ENCODE measurements around the gene KCNQ2. TPM values are rescaled to one million over a fixed set of nuclear protein-coding genes. Genes with fewer than 3 reads are reported as not detected.

Gene KCNQ2
- total RNA-seq, 1 experiment from 2014 or later, result 0.17 TPM

DNA sequence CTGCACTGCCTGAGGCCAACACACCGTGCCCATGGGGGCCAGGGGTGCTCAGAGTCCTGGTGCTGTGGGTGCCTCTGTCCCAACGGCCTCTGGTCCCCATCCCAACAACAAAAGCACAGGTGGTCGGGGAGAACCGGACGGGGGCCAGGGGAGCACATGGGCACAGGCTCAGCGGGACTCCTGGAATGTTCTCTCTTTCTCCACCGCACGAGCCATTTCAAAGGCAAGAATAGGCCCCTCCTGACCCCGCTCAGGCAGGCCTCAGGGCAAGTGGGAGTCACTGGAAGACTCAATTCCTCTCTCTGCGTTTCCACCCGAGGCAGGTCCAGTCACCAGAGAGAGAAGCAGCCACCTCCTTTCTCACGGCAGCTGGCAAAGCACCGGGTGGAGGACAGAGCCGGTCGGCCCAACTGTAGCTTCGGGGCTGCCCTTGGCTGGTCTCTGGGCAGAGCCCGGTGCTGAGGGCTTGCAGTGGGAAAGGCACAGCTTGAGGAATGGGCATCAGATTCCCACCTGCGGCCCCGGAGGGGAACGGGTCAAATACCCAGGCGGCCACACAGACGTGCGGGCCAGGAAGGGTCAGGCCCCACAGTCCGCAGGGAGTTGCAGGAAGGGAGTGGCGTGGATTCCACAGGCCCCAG lies 55.2 kb downstream of the KCNQ2 start:
- DNase-seq (ENCODE audit: low read depth), result no peak

- no peak for DNase-seq (ENCODE audit: low read depth)
Measured at GRCh38 chr20:63416631-63417030, 55.8 kb downstream of the KCNQ2 start.

GRCh38 chr20:63415647-63416391 lies 56.6 kb downstream of the KCNQ2 start:
- DNase-seq (ENCODE audit: low read depth), result no peak

DNA sequence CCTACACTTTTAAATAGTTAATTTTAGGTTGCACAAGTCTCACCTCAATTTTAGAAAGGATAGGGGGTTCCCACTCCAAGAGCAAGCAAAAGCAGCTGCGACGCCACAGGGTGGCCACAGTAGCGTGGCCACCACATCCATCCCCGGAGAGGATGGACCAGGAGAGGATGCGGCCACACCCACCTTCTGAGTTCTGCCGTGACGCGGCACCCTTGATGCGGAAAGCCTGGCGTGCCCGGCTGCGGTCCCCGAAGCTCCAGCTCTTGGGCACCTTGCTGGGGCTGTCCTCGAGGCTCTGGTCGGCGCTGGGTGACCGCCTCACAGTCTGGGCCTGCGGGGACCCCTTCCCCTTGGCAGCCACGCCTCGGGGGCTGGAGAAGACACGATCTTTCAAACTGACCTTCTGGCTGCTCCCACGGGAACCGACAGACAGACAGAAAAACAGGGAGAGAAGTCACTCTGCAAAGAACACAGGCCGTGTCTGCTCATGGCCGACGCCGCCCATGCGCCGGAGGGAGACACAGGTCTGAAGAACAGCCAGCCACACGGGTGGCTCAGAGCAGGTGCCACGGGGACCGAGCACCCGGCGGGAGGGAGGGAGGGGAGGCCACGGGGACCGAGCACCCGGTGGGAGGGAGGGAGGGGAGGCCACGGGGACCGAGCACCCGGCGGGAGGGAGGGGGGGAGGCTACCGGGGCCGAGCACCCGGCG lies 57.6 kb downstream of the KCNQ2 start:
- DNase-seq (ENCODE audit: low read depth), result no peak

DNA sequence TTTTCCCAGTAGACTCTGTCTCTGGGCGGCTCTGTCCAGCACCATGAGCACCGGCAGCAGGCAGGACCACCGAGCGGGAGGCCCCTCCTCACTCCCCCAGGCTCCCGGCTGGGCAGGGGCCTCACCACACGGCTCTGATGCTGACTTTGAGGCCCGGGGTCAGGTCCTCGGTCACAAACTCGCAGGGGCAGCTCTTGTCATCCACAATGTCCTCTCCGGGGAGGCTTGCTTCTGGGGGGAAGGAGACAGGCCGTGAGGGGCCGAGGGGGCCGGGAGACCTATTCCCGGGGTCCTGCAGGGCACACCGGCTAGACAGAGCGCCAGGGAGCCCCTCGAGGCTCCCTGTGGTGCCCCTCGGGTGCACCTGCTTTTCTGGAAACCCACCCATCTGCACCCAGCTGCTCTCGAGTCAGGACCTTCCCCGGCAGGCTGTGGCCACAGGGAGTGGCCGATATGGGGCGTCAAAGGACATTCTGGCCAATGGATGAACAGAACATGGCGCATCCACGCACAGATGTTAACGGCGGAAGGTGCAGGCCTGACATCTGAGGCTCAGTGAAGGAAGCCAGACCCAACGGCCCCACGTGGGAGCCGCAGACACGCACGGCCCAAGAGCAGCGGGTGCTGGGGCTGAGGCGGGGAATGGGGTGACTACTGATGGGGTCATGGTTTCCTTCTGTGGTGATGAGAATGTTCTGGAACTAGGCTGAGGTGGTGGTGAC lies 58.3 kb downstream of the KCNQ2 start:
- DNase-seq (ENCODE audit: low read depth), result no peak

DNA sequence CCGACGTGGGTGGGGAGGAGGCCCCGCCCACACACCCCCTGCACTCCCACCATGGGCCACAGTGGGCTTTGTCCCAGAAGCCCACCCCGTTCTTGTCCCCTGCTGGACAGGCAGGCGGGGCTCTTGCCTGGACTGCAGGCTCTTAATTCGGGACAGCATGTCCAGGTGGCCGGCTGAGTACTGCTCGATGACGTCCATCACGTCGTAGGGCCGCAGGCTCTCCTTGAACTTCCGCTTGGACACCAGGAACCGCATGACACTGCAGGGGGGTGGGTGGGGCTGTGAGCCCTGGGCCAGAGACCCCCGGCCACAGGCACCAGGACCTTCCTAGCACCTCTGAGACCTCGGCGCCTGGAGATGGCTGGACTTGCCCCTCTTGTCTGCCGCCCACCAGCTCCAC lies 59.1 kb downstream of the KCNQ2 start:
- no peak for DNase-seq (ENCODE audit: low read depth)

DNA sequence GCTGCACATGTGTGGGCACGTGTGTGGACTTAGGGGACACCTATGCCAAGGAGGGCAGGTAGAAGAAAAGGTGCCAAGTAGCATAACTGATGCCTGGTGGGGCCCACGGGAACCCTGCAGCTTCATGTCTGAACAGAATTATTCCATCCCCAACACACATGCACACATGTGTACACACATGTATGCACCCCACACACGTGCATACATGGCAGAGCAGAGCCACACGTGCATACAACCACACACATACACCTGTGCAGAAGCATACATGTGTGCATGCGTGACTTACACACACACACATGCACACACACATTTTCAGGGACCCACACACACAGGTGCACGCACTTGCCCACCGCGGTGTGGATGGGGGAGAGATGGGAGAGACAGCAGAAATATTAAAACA lies 59.6 kb downstream of the KCNQ2 start:
- no peak for DNase-seq (ENCODE audit: low read depth)

DNA sequence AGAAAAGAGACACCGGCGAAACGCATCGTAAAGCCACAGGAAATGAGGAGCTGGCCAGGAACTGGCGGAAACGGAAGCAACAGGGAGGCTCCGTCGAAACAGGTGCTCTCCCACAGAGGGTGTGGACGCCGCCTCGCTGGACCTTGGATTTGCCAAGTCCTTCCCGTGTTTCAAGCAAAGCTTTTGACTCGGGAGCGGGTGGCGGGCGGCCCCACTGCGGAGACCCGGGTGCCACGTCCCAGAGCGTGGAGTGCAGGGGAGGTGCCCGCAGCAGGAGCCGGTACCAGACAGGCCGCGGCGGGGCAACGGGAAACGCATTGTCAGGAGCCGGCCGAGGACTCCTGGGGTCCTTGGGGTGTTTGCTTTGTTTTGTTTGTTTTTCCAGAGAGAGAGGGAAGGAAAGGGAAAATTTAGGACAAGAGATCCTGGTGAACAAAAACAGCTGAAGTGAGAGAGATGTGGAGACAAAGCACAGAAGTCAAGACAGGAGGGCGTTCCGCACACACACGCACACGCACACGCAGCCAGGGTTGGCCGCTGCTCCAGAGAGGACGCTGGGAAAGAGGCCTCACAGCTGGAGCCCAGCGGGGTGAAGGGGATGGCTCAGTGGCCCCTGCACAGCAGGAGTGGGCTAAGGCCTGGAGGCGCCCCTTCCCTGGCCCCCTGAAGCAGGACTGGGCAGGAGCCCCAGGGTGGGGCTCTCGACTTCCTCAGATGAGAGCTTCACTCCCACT lies 60.4 kb downstream of the KCNQ2 start:
- no peak for DNase-seq (ENCODE audit: low read depth)

DNA sequence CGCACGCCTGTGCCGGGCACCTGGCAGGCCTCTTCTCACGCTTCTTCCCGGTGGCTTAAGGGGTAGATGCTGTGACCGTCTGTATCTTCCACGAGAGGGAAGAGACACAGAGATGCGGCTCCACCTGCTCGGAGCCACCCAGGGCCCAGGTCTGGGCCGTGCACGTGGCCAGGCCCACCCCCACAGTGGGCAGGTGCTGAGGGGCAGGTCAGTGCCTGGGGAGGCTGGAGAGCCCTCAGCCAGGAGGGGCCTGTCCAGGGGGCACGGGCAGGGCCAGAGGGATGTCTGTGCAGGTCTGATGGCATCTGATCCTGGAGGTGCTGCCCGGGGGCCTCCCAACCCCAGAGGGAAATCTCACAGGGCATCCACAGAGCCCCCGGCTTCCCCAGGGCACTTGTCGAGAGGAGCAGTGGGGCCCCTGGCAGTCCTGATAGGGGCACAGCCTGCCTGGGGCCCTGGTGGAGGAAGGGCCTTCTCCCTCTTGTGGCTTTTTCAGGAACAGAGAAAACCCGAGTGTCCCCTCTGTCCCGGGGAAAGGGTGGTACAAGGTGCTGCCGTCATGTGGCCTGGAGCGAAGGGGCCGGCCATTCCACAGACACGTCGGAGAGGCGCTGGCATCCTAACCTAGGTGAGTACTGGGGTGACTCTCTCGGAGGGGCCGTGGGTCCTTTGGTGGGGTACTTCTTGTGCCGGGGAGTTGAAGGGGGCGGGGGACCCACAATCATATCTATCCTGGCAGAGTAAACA lies 61.1 kb downstream of the KCNQ2 start:
- no peak for DNase-seq (ENCODE audit: low read depth)

GRCh38 chr20:63409834-63410435 lies 62.5 kb downstream of the KCNQ2 start:
- DNase-seq (ENCODE audit: low read depth), result no peak

DNA sequence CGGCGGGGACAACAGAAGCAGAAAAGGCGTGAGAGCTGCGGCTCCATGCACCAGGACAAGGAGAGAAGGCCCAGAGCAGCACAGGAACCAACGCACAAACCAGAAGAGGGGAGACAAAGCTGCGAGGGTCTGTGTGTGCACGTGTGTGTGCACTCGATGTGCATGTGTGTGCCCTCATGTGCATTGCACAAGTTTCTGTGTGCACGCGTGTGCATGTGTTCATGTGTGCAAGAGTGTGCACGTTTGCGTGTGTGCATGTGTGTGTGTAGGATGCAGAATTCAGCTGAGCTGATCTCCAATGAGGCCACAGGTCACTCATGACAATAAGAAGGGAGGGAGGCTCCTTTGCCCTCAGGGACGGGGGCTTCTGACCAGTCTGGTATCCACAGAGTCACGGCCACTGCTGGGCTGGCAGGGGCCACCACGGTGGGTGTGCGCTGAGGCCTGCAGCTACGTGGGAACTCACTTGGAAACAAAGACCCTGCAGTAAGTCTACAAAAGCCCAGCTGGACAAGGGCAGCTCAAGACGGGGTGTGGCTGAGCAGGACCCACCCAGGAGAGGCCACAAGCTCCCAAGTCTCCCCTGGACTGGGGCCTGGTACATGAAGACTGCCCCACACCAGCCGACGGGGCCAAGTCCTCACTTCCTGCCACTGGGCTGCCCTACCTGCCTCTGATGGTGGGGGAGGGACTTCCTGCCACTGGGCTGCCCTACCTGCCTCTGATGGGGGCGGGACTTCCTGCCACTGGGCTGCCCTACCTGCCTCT lies 63.2 kb downstream of the KCNQ2 start:
- no peak for DNase-seq (ENCODE audit: low read depth)

DNA sequence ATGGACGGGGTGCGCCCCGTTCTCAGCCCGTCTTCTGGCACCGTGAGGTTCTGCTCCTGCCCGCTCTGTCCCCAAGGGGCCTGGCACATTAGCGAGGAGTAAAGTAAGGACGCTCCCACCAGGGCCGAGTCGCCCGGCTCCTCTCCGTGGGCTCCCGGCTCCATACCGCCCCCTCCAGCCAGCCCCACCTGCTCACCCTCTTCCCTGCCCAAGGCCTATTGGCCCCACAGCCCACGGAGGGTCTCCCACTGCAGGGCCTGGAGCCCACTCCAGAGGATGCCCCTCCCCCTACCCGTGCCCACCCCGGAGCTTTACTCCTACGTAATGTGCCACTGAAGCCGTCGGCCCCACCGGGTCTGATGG lies 63.8 kb downstream of the KCNQ2 start:
- DNase-seq (ENCODE audit: low read depth), result no peak

DNA sequence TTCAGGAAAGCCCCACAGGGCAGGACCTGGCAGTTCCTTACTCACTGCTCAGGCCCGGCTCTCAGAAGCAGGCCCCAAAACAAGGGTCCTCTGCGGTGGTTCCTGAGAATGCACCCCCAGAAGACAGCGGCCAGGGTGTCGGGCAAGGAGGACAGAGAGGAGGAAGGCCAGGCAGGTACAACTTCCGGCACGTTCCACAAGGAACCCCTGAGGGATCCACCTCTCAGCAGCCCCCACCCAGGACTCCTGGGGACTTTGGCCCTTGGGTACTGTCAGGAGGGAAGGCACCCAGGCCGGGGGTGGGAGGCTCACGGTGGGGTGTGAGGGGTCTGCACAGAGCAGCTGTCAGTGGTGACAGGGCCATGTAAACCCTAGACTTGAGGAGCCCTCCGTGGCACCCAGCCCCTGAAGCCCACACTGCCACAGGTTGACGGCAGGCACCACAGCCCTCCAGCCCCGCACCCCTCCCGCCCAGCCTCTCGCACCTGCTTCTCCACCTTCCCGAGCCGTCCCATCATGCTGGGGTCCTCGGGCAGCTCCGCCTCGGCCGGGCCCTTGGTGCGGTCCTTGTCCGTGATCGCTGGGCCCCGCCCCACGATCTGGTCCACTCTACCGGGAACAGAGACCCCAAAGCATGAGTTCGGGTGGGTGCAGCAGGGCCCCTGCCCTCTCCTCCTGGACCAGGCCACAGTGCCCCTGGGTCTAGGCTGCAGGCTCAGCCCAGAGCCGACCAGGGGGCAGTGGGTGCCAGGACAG lies 64.3 kb downstream of the KCNQ2 start:
- no peak for DNase-seq (ENCODE audit: low read depth)

- no peak for DNase-seq (ENCODE audit: low read depth)
Measured at GRCh38 chr20:63406617-63407245, 65.7 kb downstream of the KCNQ2 start.

DNA sequence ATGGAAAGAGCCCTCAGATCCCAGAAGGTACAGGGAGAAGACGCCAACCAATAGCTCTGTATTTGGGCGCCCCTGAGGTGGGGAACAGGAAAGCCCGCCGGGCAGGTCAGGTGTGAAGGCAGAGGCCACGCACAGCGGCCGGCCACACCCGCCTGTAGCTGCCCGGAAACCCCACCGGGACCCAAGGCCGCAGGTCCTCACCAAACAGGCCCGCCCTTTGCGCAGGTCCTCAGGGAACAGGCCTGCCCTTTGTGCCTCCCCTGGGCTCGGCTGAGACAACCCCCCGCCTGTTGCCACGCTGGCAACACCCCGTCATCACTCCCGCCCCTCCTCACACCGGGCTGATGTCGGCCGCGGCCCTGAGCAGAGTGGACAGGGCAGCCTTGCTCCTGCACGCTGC lies 66.4 kb downstream of the KCNQ2 start:
- no peak for DNase-seq (ENCODE audit: low read depth)

GRCh38 chr20:63405102-63405730 lies 67.2 kb downstream of the KCNQ2 start:
- no peak for DNase-seq (ENCODE audit: low read depth)

GRCh38 chr20:63404129-63405085 lies 68.0 kb downstream of the KCNQ2 start:
- no peak for DNase-seq (ENCODE audit: low read depth)
